ENCODE measurements around the gene SDC3.
"Not testable (repeated sequence)": the region's sequence is repeated elsewhere in the genome, so short reads cannot be mapped to it uniquely, and the experiment has no call there.

SDC3 gene, protein sequence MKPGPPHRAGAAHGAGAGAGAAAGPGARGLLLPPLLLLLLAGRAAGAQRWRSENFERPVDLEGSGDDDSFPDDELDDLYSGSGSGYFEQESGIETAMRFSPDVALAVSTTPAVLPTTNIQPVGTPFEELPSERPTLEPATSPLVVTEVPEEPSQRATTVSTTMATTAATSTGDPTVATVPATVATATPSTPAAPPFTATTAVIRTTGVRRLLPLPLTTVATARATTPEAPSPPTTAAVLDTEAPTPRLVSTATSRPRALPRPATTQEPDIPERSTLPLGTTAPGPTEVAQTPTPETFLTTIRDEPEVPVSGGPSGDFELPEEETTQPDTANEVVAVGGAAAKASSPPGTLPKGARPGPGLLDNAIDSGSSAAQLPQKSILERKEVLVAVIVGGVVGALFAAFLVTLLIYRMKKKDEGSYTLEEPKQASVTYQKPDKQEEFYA

DNA sequence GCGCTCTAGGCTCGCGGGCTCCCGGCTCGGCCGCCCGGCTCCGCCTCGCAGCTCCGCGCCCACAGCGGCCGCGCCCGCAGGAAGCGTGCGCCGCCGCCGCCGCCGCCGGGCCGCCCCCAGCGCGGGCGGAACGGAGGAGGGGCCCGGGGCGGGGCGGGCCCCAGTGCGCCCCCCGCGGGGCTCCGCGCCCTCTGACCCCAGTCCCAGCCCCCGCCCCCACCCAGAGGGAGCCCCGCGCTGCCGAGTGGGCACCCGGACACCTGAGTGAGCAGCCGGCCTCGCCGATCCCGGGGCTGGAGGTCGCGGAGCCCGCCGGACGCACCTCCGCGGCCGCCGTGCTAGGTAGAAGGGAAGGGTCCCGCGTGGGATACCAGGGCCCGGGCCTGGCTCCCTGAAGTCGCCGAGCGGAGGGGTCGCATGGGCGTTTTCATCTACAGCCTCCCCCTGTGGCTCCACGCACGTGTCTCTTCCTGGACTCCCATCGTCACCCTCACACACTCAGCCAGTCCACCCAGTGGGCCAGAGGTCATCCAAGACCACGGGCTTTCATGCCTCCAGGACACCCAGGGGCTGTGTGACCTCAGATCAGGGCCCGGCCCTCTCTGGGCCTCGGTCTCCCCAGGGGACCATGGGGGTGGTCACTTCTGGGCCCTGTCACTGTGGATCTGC lies at the start of gene SDC3:
Gene SDC3, minus strand, starts transcription at position 63 of the 669 bp plus-strand sequence. CDS start 172 bp downstream, outside the sequence.
- no peak for DNase-seq

DNA sequence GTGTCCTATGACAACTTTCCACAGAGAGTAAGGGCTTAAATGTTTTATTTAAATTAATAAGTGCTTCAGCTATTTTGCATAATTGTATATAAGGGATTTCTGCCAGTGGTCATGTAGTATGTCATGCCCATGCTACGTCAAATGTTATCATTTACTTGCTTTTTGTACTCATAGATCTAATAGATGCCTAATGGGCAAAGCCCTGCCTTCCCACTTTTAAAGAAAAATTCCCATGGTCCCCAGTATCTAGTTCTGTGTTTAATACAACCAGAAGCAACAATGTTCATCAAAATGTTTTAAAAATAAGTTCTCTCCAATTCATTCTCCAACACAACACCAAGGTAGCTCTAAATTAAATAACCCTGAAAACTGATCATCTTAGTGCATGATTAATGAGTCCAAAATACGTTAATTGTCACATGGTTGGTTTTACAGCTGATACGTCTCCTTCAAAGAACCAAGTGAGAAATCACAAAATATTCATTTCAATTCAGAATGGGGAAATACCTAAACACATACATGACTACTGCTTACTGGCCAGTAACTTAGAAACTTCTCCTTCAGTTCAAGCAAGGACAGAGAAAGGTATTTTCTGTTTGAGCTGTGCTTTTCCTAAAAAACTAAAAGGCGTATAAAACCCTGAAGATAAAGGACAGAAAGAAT lies 49.1 kb upstream of the SDC3 start:
- no peak for DNase-seq

DNA sequence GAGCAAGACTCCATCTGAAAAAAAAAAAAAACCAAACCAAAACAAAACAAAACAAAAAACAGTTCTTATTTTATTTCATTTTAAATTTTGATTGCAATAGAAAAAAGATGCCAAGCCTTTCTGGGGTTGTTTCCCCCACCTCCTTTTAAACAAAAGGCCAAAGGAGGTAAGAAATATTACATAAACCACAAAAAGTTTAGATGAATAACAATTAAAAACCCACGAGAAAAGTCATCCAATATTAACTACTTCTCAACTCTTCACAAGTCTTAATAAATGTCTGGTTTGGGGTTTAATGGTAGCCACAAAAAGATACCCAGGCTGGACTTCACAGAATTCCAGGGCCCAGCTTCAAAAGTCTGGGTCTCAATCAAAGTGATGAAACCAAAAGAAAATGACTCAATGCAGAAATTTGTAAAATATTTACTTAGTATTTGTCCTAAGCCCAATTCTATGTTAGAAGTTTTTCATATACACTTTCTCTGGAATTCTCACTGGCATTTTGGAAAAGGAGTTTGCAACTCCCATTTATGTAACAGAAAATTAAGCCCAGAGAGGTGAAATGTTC lies 47.0 kb upstream of the SDC3 start:
- DNase-seq = no peak

DNA sequence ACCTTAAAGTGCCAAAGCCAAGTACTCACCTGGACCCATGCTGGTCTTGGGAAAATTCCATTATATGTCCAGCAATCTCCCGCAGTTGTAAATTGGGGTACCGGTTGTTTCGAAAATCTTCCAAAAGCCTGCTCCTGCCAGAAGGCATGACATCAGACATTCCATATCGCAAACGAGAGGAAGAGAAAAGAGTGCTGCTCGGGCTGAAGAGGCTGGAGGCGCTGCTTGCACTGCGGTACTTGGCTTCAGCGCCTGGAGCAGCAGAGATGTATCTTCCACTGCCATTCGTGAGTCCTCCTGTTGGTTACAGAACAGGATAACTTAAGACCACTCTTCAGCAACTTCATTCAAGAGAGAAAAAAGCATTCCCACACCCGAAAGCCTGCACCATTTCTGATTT lies 45.1 kb upstream of the SDC3 start:
- no peak for DNase-seq

DNA sequence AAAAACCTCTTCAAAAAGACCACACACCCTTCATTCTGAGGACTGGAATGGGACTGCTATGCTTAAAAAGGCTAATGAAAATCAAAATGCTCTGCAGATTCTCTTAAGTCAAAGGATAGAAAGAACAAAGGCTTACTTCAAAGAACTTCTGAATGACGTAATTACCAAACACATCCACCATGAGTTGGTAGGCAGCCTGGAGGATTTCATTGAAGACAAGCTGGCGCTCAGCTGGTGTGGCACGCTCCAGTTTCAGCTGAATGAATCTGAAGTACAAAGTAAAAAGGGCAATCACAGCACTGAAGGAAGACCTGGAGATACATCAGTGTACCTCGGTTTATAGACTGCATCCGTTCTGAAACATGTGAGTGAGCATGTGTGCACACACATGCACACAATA lies 43.5 kb upstream of the SDC3 start:
- no peak for DNase-seq

DNA sequence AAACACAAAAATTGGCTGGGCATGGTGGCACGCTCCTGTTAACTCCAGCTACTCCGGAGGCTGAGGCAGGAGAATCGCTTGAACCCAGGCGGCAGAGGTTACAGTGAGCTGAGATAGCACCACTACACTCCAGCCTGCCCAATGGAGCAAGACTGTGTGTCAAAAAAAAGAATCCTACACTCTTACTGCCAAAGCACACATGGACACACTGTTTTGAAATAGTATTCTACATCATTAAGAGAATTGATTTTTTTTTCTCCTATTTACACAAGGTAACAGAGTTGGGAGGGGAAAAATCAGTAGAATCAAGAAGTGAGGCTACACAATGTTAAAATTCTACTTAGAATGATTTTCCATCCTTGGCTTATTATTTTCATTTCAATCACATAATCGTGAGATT lies 42.1 kb upstream of the SDC3 start:
- no peak for DNase-seq

DNA sequence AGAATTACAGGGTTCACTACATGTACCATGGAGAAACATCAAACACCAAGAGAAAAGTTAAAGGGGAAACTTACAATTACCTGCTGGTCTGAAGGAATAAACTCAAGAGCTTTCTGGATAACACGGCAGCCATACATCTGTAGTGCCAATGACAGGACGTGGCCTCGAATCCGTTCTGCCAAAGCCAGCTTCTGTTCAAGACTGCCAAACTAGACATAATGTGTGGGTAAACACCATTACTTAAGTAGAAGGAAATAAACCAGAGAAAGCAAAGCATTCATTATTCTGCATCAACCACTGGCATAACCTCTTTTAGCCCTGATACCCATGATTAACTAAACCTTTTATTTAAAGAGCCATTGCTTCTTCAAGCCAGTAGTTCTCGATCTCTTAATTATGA lies 41.5 kb upstream of the SDC3 start:
- DNase-seq = no peak

DNA sequence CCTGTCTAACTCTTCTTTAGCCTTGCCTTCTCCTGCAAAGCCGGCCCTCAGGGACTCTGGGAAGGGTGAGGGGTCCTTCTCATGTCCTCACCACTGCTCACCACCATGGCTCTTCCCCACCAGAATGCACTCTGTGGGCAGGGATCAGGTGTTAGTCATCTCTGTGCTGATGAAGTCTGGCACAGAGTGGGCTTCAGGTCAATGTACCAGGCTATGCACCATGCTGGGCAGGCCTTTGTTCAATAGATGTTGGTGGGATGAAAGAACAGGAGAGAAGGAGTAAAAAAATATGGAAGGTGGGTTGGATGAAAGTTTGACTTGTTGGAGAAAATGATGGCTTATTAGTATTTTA lies 40.9 kb upstream of the SDC3 start:
- not testable (repeated sequence) for DNase-seq

DNA sequence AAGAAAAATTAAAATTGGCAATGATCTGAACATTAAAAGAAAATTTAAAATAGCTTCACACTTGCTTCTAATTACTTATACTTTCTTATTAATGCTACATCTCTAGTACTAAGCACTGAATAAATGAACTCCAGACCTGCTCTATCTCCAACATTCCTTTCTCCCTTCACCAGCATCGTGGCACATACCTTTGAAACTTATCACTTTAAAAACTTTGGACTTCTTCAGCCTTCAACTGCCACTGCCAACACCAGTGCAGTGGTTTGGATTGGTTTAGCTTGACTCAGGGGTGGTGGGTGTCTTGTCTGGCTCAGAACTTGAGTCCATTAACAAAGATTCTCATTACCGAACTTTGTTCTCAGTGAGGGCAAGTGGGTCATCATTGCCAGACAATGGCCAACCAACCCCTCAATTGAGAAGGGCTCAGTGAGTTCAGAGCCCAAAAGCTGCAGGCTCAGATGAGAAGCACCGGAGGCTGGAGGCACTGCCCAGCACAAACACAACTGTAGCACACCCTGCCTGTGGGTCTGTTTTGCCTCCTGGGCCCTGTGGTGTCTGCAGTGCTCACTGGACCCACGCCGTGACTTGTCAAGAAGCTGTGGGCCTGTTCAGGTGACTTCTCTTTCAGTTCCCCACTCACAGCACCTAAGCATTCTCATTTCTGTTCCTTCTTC lies 40.4 kb upstream of the SDC3 start:
- not testable (repeated sequence) for DNase-seq

DNA sequence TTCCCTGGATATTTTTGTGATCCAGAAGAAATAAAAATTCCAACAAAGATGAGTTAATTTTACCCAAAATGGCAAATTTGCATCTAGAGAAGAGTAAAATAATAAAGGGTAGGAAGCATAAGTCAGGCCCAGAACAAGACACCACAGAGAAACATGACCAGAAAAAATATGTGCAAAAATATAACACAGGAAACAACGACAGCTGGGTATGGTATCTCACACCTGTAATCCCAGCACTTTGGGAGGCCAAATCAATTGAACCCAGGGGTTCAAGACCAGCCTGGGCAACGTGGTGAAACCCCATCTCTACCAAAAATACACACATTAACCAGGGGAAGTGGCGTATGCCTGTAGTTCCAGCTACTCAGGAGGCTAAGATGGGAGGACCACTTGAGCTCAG lies 39.7 kb upstream of the SDC3 start:
- DNase-seq = no peak

DNA sequence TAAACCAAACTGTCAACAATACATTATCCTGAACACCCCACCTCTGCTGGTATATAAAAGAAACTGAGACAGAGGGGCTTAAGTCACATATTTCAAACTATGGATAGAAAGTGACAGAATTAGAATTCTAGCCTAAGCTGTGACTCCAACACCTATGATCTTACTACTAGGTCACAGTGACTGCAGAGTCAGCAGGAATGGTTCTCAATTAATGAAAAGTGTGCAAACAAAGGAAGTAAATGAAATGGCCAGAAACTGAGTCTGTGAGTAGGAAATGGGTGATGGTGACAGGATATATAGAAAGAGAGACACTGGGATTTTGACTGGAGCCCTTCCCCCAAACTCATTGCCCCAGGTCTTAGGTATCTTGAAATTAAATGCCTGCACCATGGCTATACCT lies 38.7 kb upstream of the SDC3 start:
- no peak for DNase-seq

DNA sequence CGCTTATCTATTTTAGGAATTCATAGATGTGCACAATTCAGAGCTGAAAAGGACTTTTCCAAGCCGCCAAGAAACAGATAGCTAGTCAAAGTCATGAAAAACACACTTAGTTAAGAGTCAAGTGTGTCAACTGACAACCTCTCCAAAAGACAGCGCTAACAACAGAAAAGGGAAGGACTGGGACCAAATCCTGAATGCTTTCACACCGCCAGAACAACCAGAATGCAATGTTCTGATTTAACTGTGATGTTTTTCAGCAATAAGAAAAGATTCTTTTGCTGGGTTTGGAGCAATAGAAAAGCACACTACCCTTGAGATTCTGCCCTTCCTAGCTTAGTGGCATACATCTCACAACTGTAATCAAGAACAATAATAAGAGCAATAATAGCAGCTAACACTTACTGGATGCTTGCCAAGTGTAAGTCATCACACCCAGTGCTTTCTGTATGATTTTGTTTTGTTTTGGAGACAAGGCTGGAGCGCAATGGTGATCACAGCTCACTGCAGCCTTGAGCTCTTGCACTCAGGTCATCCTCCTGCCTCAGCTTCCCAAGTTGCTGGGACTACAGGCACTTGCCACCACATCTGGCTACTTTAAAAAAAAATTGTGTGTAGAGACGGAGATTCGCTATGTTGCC lies 33.9 kb upstream of the SDC3 start:
- no peak for DNase-seq

DNA sequence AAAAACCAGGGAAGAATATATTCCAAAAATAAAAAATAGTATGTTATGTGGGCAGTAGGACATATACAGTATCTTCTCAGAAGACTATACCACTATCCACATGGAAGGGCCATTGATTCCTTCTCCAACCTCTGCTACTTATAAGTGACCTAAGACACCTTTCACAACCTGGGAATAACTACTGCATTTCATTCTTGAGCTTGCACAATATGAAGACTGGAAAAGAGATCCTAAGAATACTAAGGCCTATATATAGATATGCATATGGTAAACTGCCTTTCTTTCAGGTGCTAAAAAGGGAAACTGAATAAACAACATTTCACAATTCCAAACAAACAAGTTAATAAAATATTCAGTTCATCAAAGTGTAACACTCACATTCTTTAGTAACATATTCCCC lies 32.0 kb upstream of the SDC3 start:
- DNase-seq = no peak

DNA sequence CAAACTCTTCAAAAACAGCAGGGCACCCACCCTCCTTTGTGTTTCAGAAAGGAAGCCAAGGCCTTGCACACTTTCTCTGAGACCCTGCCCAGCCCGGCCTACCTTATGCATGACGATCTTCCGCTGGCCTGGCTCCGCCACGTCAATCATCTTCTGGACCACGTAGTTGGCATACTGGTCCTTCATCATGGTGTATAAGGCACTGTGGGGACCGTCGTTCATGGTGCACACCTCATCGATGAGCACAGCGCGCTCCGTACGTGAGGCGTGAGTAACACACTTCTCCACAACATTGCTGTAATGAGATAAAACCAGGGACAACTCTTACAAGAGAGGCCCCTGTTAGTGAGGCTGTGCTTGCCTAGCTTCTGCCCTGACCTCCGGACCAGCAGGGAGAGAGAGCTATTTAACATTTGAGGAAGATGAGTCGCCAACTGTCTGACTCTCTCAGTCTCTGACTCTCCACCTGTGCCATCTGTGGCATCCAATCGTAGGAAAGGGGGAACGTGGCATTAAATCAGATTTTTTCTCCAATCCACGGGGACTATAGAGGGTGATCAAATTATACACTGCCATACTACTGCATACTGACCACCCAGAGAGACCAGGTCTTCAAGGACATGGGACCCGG lies 28.1 kb upstream of the SDC3 start:
- no peak for DNase-seq

DNA sequence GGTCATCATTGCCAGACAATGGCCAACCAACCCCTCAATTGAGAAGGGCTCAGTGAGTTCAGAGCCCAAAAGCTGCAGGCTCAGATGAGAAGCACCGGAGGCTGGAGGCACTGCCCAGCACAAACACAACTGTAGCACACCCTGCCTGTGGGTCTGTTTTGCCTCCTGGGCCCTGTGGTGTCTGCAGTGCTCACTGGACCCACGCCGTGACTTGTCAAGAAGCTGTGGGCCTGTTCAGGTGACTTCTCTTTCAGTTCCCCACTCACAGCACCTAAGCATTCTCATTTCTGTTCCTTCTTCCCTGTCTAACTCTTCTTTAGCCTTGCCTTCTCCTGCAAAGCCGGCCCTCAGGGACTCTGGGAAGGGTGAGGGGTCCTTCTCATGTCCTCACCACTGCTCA lies 27.2 kb upstream of the SDC3 start:
- not testable (repeated sequence) for DNase-seq

DNA sequence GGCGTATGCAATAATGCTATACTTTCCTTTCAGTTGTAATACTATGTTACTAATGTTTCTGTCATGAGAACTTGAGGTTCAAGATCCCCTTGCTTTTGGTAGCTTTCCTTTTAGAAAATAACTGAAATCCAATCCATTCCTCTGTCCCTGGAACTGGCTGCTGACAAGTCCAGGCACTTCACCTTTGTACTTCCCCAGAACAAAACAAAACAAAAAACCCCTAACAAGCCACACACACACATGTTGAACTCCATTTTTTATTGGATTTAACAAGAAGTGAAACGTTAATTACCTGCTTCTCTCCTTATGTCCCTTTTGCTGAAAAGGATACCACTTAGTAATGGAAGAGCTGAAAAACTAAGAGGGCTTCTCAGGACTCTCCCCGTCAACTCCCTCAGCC lies 26.1 kb upstream of the SDC3 start:
- no peak for DNase-seq

DNA sequence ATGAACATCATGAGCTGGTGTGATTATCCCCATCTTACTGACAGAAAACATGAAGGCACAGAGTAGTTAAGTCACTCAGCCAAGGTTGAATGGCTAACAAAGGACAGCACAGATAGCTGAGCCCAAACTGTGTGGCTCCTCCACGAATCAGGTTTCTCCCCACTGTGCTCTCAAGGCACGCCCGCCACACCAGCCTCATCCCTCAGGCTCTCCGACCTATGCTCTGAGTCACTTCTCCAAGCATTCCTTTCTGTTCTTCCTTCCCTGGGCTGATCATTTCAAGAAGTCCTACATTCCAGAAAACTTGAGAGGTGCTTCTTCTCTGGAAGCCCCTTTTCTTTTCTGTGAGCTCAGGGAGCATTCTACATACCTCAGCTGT lies 25.3 kb upstream of the SDC3 start:
- DNase-seq = no peak

DNA sequence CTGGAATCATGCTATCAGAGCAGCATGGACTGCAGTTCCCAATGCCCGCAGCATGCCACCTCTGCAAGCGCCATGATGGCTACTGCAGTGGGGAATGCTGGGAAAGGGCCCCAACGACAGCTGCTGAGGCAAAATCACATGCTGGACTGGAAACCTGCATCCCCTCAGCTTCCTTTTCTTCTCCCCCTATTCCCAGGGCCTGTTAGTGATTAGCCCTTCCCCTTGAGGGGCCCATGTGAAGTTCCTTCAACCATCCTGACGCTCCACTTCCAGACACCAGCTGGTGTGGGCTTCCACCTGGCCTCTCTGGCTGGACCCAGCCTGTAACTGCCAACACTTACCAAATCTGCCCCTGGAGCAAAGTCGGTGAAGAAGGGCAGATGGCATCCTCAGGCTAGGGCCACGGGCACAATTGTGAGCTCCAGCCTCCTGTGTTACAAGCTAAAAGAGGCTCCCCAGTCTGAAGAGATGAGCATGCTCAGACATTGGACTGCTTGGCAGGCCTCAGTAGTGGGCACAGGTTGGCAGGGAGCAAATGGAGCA lies 22.1 kb upstream of the SDC3 start:
- DNase-seq = no peak

DNA sequence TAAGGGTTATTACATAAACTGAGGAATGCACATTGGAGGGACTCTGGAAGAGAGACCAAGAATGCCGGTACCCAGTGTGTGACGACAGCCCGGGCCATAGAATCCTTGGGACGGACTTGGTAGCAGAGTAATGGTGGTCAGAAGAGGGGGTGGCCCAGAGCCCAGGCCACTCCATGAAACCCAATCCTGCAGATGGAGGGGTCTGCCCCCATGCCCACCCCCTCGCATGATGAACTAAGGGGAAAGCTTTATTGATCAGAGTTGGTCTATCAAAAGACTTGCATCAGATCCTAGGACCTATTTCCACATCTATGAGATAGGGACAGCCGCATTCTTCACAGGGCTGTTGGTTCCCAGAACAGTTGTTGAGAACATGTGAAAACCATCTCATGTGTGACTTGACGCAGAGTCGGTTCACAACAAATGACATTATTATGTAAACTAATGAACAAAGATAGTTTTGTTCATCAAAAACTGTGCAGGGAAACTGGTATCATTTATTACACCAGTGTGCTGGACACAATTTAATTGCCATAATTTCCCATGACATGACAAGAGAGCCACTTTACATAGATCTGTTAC lies 21.5 kb upstream of the SDC3 start:
- no peak for DNase-seq

DNA sequence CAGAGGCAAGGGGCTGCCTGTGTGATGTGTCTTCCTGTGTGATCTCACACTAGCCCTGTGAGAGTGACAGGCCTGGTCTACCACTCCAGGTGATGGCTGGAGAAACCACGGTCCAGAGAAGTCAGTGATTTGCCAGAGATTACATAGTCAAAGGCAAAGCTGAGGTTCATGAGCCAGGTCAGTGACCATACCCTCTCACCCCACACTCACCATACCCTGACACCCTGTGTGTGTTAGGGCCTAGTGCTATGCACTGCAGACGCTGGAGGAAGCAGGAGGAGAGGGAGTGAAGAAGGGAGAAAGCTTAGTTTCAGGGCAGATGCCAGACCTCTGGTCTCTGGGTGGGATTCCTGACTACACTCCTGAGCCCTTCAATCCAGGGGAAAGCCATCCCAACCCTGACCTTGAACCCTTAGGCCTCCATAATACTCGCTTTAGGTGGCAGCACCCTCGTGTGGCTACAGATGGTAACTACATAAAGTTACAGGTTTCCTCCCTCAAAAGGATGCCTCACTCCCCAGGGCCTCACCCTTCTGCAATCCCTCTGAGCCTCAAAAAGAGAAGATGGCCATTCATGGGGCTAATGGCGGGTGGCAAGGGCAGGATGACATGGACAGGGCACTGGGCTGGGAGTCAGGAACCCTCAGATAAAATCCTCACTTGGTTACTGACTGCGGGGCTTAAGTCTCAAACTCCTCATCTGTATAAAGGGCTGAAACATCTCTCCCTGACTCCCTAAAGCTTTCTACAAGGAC lies 20.8 kb upstream of the SDC3 start:
- no peak for DNase-seq

DNA sequence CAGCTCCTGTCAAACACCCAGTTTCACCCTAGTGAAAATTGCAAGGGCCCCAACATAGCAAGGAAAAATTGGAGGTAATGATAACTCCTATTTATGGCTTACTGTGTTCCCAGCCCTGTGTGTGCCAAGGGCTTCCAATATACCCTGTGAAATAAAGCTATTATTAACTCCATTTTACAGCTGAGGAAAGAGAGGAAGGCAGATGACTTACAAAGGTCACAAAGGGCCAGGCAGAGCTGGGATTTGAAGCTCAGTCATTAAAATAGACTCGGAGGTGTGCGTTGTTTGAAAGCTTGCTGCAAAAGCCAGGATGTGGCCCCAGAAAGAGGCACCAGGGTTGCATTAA lies 20.2 kb upstream of the SDC3 start:
- no peak for DNase-seq
